ENCODE results near the gene PWP1.
"Not testable (repeated sequence)": the region's sequence is repeated elsewhere in the genome, so short reads cannot be mapped to it uniquely, and the experiment has no call there.

PWP1 gene

DNA sequence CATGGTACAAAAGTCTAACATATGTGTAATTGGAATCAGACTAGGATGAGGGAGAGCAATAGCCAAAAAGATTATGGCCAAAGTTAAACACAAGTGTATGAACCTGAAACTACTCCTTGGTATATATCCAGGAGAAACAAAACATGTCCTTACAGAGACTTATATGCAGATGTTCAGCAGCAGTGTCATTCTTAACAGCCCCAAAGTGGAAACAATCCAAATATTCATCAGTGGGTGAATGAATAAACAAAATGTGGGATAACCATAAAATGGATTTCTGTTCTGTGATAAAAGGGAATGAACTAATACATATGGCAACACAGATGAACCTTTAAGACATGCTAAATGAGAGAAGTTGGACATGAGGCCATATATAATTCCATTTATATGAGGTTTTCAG is 30.2 kb downstream of the PWP1 start:
- TF ChIP-seq LEF1 (IDR thresholded peaks at IDR 0.05; ENCODE audit: borderline replicate concordance) (no peak), HDGF (IDR thresholded peaks at IDR 0.05; ENCODE audit: borderline replicate concordance) (no peak)
- ChIA-PET CTCF (no interaction called here), POLR2A (no interaction called here)
- DNase-seq (ENCODE audit: extremely low spot score) = no peak

DNA sequence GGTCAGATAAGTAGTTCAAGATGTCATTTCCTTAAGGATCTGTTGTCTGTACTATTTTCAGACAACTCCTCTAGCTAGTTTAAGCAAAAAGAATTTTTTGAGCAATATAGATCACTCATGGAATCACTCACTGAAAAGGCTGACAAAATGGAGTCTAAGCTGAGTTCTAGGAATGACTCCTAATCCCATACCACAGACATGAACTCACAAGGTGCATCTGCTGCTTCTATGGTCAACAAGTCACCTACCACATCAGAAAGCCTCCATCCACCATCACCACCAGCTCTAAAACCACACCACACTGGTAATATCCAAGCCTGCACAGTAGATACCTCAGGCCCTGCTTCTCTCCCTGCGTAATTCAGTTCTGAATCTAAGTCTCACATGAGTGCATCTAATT is 33.0 kb downstream of the PWP1 start:
- ChIA-PET CTCF (no interaction called here), POLR2A (no interaction called here)
- DNase-seq (ENCODE audit: extremely low spot score) = no peak
- TF ChIP-seq FOXA1 (IDR thresholded peaks at IDR 0.05) (no peak), TARDBP (IDR thresholded peaks at IDR 0.05) (no peak), SP1 (IDR thresholded peaks at IDR 0.05) (no peak), FOXK2 (IDR thresholded peaks at IDR 0.05) (no peak), ELF4 (IDR thresholded peaks at IDR 0.05) (no peak), LEF1 (IDR thresholded peaks at IDR 0.05; ENCODE audit: borderline replicate concordance) (no peak), ZNF384 (IDR thresholded peaks at IDR 0.05) (no peak), BHLHE40 (IDR thresholded peaks at IDR 0.05; ENCODE audit: borderline replicate concordance) (no peak), L3MBTL2 (conservative IDR thresholded peaks at IDR 0.05) (no peak), NFRKB (IDR thresholded peaks at IDR 0.05) (no peak), CTBP1 (IDR thresholded peaks at IDR 0.05; ENCODE audit: borderline replicate concordance) (no peak), ARNT (IDR thresholded peaks at IDR 0.05) (no peak)
- TF ChIP-seq, protein P1, sequence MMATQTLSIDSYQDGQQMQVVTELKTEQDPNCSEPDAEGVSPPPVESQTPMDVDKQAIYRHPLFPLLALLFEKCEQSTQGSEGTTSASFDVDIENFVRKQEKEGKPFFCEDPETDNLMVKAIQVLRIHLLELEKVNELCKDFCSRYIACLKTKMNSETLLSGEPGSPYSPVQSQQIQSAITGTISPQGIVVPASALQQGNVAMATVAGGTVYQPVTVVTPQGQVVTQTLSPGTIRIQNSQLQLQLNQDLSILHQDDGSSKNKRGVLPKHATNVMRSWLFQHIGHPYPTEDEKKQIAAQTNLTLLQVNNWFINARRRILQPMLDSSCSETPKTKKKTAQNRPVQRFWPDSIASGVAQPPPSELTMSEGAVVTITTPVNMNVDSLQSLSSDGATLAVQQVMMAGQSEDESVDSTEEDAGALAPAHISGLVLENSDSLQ (IDR thresholded peaks at IDR 0.05) = no peak

DNA sequence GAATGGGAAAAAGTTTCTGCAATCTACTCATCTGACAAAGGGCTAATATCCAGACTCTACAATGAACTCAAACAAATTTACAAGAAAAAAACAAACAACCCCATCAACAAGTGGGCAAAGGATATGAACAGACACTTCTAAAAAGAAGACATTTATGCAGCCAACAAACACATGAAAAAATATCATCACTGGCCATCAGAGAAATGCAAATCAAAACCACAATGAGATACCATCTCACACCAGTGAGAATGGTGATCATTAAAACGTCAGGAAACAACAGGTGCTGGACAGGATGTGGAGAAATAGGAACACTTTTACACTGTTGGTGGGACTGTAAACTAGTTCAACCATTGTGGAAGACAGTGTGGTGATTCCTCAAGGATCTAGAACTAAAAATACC is 41.7 kb downstream of the PWP1 start:
- CTCF ChIA-PET; POLR2A ChIA-PET; DNase-seq (ENCODE audit: extremely low spot score): not testable (repeated sequence)

DNA sequence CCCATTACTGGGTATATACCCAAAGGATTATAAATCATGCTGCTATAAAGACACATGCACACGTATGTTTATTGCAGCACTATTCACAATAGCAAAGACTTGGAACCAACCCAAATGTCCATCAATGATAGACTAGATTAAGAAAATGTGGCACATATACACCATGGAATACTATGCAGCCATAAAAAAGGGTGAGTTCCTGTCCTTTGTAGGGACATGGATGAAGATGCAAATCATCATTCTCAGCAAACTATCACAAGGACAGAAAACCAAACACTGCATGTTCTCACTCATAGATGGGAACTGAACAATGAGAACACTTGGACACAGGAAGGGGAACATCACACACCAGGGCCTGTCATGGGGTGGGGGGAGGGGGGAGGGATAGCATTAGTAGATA is 42.1 kb downstream of the PWP1 start:
- CTCF ChIA-PET; POLR2A ChIA-PET; DNase-seq (ENCODE audit: extremely low spot score): not testable (repeated sequence)

DNA sequence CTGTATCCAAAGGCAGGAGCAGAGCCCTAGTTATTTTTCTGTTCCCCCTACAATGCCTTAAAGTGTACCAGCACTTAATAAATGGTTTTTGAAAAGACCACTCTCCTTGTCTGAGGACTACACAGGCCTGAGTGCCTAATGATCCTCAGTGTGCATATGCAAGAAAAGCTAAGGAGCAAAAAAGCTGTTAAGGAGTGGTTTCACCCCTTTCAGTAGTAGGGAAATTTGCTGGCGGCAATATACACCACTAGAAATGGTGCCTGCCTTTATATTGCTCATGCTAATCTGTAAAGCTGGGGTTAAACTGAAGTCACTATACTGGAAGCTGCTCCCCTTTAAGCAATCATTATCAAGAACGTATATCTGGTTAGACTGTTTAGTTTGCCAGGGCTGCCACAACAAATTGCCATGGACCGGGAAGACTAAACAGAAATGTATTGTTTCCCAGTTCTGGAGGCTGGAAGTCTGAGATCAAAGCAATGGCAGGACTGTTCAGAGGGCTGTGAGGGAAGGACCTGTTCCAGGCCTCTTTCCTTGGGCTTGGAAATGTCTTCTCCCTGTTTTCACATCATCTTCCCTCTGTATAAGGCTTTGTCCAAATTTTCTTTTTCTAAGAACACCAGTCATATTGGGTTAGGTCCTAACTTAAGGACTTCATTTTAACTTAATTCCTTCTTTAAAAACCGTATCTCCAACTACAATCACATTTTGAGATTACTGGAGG is 45.2 kb downstream of the PWP1 start:
- CTCF ChIA-PET = no interaction called here
- POLR2A ChIA-PET = no interaction called here
- no peak for DNase-seq (ENCODE audit: extremely low spot score)
- TF ChIP-seq CTBP1 (IDR thresholded peaks at IDR 0.05; ENCODE audit: borderline replicate concordance) = no peak
- no peak for TF ChIP-seq SP1 (IDR thresholded peaks at IDR 0.05)
- TF ChIP-seq ARNT (IDR thresholded peaks at IDR 0.05) = no peak
- no peak for TF ChIP-seq FOXA1 (IDR thresholded peaks at IDR 0.05)
- TF ChIP-seq HDGF (IDR thresholded peaks at IDR 0.05; ENCODE audit: borderline replicate concordance) = no peak
- TF ChIP-seq L3MBTL2 (conservative IDR thresholded peaks at IDR 0.05) = no peak
- TF ChIP-seq BHLHE40 (IDR thresholded peaks at IDR 0.05; ENCODE audit: borderline replicate concordance) = no peak
- TF ChIP-seq SUZ12 (IDR thresholded peaks at IDR 0.05) = no peak

DNA sequence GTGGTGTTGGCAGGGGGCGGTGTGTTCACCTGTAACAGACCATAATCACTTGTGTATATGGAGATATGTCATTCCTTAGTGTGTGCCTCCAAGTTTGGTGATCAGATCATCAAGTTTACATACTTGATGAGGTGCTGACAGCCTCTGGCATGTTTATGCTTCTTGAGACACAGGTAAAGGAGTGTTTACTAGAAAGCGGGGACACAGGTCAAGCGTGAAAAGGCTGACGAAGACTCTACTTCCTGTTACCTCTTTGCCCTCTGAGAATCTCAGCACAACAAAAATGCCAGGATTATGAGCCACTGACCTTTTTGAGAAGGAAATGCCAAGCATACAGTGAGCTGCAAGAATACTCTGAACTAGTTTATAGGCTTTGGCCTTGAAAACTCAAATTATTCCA is 45.8 kb downstream of the PWP1 start:
- CTCF ChIA-PET = no interaction called here
- POLR2A ChIA-PET = no interaction called here
- TF ChIP-seq FOXA1 (IDR thresholded peaks at IDR 0.05) = no peak
- TF ChIP-seq LEF1 (IDR thresholded peaks at IDR 0.05; ENCODE audit: borderline replicate concordance) = no peak
- TF ChIP-seq NFRKB (IDR thresholded peaks at IDR 0.05) = no peak
- TF ChIP-seq HDGF (IDR thresholded peaks at IDR 0.05; ENCODE audit: borderline replicate concordance) = no peak
- TF ChIP-seq ARNT (IDR thresholded peaks at IDR 0.05) = no peak
- TF ChIP-seq, protein P1 (IDR thresholded peaks at IDR 0.05) = no peak
- TF ChIP-seq CTBP1 (IDR thresholded peaks at IDR 0.05; ENCODE audit: borderline replicate concordance) = no peak
- no peak for TF ChIP-seq ELF4 (IDR thresholded peaks at IDR 0.05)
- no peak for TF ChIP-seq BHLHE40 (IDR thresholded peaks at IDR 0.05; ENCODE audit: borderline replicate concordance)
- no peak for TF ChIP-seq TARDBP (IDR thresholded peaks at IDR 0.05)
- TF ChIP-seq SUZ12 (IDR thresholded peaks at IDR 0.05) = no peak
- no peak for TF ChIP-seq ZNF384 (IDR thresholded peaks at IDR 0.05)
- TF ChIP-seq FOXK2 (IDR thresholded peaks at IDR 0.05) = no peak
- TF ChIP-seq FOXM1 (IDR thresholded peaks at IDR 0.05; ENCODE audit: borderline replicate concordance) = no peak
- TF ChIP-seq L3MBTL2 (conservative IDR thresholded peaks at IDR 0.05) = no peak
- TF ChIP-seq SP1 (IDR thresholded peaks at IDR 0.05) = no peak
- no peak for DNase-seq (ENCODE audit: extremely low spot score)

DNA sequence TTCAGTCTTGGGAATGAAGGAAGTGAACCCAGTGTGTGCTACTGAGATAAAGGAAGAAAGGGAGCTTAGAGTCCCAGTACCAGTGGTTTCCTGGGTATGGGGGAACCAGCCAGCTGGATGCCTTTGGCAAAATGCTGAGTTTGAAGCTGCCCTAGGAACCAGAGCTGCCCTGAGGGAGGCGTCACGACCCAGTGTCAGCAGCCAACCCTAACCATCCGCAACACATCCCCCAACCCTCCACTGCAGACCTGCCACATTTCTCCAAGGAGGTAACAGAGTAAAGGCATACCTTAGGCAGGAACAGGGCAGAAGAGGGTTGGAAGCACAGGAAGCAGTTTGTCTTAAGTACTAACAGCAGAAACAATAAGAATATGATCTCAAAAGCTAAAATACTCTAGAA is 46.8 kb downstream of the PWP1 start:
- TF ChIP-seq ZNF384 (IDR thresholded peaks at IDR 0.05) = no peak
- TF ChIP-seq NFRKB (IDR thresholded peaks at IDR 0.05) = no peak
- no peak for TF ChIP-seq FOXA1 (IDR thresholded peaks at IDR 0.05)
- TF ChIP-seq CTBP1 (IDR thresholded peaks at IDR 0.05; ENCODE audit: borderline replicate concordance) = no peak
- TF ChIP-seq ELF4 (IDR thresholded peaks at IDR 0.05) = no peak
- TF ChIP-seq HDGF (IDR thresholded peaks at IDR 0.05; ENCODE audit: borderline replicate concordance) = no peak
- TF ChIP-seq SP1 (IDR thresholded peaks at IDR 0.05) = no peak
- TF ChIP-seq TARDBP (IDR thresholded peaks at IDR 0.05) = no peak
- TF ChIP-seq LEF1 (IDR thresholded peaks at IDR 0.05; ENCODE audit: borderline replicate concordance) = no peak
- TF ChIP-seq, protein P1 (IDR thresholded peaks at IDR 0.05) = no peak
- TF ChIP-seq ARNT (IDR thresholded peaks at IDR 0.05) = no peak
- no peak for TF ChIP-seq BHLHE40 (IDR thresholded peaks at IDR 0.05; ENCODE audit: borderline replicate concordance)
- TF ChIP-seq SUZ12 (IDR thresholded peaks at IDR 0.05) = no peak
- no peak for TF ChIP-seq FOXM1 (IDR thresholded peaks at IDR 0.05; ENCODE audit: borderline replicate concordance)
- TF ChIP-seq FOXK2 (IDR thresholded peaks at IDR 0.05) = no peak
- no peak for TF ChIP-seq L3MBTL2 (conservative IDR thresholded peaks at IDR 0.05)
- CTCF ChIA-PET = interaction anchor here (0.5 kb wide), 1 partner anchor 51 kb away, joined by 3 read pairs; no protein-coding TSS in a partner anchor
- POLR2A ChIA-PET = no interaction called here
- DNase-seq (ENCODE audit: extremely low spot score) = no peak

All from HEK293T (cell line).